Lower leg skin (tissue), 3 donors: ENCODE data around the gene BICRA.

ENCODE experiments used
- CTCF ChIP-seq, 3 donors: fragments of 450-650 bp; IDR thresholded peaks; one replicate each; pipeline ENCODE4 v1.5.1; 2016; ENCODE audit warnings: antibody characterized with exemption in 3 of 3, mild to moderate bottlenecking in 3 of 3, moderate library complexity in 2 of 3
- POLR2A ChIP-seq, 2 donors: fragments of 450-650 bp; IDR thresholded peaks; one replicate each; pipeline ENCODE4 v1.6.1; 2016 to 2017; ENCODE audit warnings: antibody characterized with exemption in 2 of 2, mild to moderate bottlenecking in 1 of 2, moderate library complexity in 1 of 2

- TF ChIP-seq CTCF (IDR thresholded peaks at IDR 0.05) = no peak
- TF ChIP-seq POLR2A (IDR thresholded peaks at IDR 0.05) = no peak
These were observed 13.0 kb upstream of the BICRA start for GRCh38 chr19:47595944-47596343.
